Measurements from ENCODE around the gene STAT3.

- TF ChIP-seq REST (IDR thresholded peaks at IDR 0.05; ENCODE audit: low read depth, low read length) (no peak), MAX (IDR thresholded peaks at IDR 0.05; ENCODE audit: low read depth) (no peak), SIN3A (IDR thresholded peaks at IDR 0.05; ENCODE audit: borderline replicate concordance, low read depth, low read length) (no peak), GABPA (IDR thresholded peaks at IDR 0.05; ENCODE audit: low read depth) (no peak), CTCF (IDR thresholded peaks at IDR 0.05) (no peak), YY1 (IDR thresholded peaks at IDR 0.05; ENCODE audit: low read depth) (no peak), MXI1 (IDR thresholded peaks at IDR 0.05; ENCODE audit: low read depth, low read length) (no peak), POLR2AphosphoS5 (IDR thresholded peaks at IDR 0.05; ENCODE audit: low read depth, low read length) (no peak), TCF12 (IDR thresholded peaks at IDR 0.05) (no peak), CHD2 (IDR thresholded peaks at IDR 0.05; ENCODE audit: low read length, partially characterized antibody) (no peak), EP300 (IDR thresholded peaks at IDR 0.05; ENCODE audit: borderline replicate concordance in 1 of 2, low read depth in 1 of 2, low read length in 1 of 2) (no peak), ZBTB33 (IDR thresholded peaks at IDR 0.05; ENCODE audit: borderline replicate concordance, low read depth) (no peak), RAD21 (IDR thresholded peaks at IDR 0.05; ENCODE audit: low read length) (no peak), FOXM1 (IDR thresholded peaks at IDR 0.05; ENCODE audit: low read depth) (no peak)
These were observed 47.5 kb downstream of the STAT3 start for GRCh38 chr17:42340691-42341127.
